Ishikawa (cell line): ENCODE measurements around the gene PLAAT3.

Experiments used
- CEBPB ChIP-seq: IDR thresholded peaks from 2 replicates; pipeline ENCODE4 v1.6.1; 2012
- EGR1 ChIP-seq: IDR thresholded peaks from 2 replicates; pipeline ENCODE4 v1.6.1; 2012
- EP300 ChIP-seq: IDR thresholded peaks from 2 replicates; pipeline ENCODE4 v1.6.1; 2012; ENCODE audit warnings: borderline replicate concordance
- RAD21 ChIP-seq: IDR thresholded peaks from 2 replicates; pipeline ENCODE4 v1.6.1; 2012; ENCODE audit warnings: low read depth
- TAF1 ChIP-seq: IDR thresholded peaks from 2 replicates; pipeline ENCODE4 v1.6.1; 2012; ENCODE audit warnings: low read depth, mild to moderate bottlenecking
- TCF12 ChIP-seq: IDR thresholded peaks from 2 replicates; pipeline ENCODE4 v1.6.1; 2012; ENCODE audit warnings: low read depth
- ZBTB7A ChIP-seq: IDR thresholded peaks from 2 replicates; pipeline ENCODE4 v1.6.1; 2012; ENCODE audit warnings: low read depth
- TF ChIP-seq, protein P1 (sequence below): IDR thresholded peaks from 2 replicates; pipeline ENCODE4 v1.6.1; 2012
- TF ChIP-seq, protein P2 (sequence below): IDR thresholded peaks from 2 replicates; pipeline ENCODE4 v1.6.1; 2012; ENCODE audit warnings: low read depth, mild to moderate bottlenecking
- TF ChIP-seq, protein P3 (sequence below): IDR thresholded peaks from 2 replicates; pipeline ENCODE4 v1.6.1; 2012

- TF ChIP-seq EGR1 (no peak), ZBTB7A (no peak), TAF1 (no peak), RAD21 (no peak), TCF12 (no peak), EP300 (no peak), CEBPB (no peak)
- TF ChIP-seq, protein P1, sequence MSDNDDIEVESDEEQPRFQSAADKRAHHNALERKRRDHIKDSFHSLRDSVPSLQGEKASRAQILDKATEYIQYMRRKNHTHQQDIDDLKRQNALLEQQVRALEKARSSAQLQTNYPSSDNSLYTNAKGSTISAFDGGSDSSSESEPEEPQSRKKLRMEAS: no peak
- TF ChIP-seq, protein P2, sequence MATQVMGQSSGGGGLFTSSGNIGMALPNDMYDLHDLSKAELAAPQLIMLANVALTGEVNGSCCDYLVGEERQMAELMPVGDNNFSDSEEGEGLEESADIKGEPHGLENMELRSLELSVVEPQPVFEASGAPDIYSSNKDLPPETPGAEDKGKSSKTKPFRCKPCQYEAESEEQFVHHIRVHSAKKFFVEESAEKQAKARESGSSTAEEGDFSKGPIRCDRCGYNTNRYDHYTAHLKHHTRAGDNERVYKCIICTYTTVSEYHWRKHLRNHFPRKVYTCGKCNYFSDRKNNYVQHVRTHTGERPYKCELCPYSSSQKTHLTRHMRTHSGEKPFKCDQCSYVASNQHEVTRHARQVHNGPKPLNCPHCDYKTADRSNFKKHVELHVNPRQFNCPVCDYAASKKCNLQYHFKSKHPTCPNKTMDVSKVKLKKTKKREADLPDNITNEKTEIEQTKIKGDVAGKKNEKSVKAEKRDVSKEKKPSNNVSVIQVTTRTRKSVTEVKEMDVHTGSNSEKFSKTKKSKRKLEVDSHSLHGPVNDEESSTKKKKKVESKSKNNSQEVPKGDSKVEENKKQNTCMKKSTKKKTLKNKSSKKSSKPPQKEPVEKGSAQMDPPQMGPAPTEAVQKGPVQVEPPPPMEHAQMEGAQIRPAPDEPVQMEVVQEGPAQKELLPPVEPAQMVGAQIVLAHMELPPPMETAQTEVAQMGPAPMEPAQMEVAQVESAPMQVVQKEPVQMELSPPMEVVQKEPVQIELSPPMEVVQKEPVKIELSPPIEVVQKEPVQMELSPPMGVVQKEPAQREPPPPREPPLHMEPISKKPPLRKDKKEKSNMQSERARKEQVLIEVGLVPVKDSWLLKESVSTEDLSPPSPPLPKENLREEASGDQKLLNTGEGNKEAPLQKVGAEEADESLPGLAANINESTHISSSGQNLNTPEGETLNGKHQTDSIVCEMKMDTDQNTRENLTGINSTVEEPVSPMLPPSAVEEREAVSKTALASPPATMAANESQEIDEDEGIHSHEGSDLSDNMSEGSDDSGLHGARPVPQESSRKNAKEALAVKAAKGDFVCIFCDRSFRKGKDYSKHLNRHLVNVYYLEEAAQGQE: no peak
- TF ChIP-seq, protein P3, sequence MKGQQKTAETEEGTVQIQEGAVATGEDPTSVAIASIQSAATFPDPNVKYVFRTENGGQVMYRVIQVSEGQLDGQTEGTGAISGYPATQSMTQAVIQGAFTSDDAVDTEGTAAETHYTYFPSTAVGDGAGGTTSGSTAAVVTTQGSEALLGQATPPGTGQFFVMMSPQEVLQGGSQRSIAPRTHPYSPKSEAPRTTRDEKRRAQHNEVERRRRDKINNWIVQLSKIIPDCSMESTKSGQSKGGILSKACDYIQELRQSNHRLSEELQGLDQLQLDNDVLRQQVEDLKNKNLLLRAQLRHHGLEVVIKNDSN: no peak
Measured at GRCh38 chr11:63583357-63583677, 30.9 kb downstream of the PLAAT3 start.
